Measurements from ENCODE around the gene ARL6IP1.
"Not testable (repeated sequence)": the region's sequence is repeated elsewhere in the genome, so short reads cannot be mapped to it uniquely, and the experiment has no call there.

Gene ARL6IP1

GRCh38 chr16:18789850-18790706, 11.3 kb downstream of the ARL6IP1 start, which contains the start of gene RPS15A:
TSS of gene RPS15A (minus strand) at chr16:18790334. CDS start at chr16:18789113, 1,221 bp downstream.
- H3K4me3 ChIP-seq: peak within 1 kb of the TSS; percentile 99
- H3K36me3 ChIP-seq (ENCODE audit: insufficient read depth, low read length): peaks cover 87% of the 10 kb centered on the region
- peak; percentile 87 for DNase-seq (ENCODE audit: low read depth, low spot score)
- no peaks in the 10 kb centered on the region for H3K9me3 ChIP-seq (ENCODE audit: low read depth, low read length)
- TF ChIP-seq FOXP2 (optimal IDR thresholded peaks at IDR 0.05; ENCODE audit: control extremely low read depth, extremely low read length, insufficient read depth): no peak
- TF ChIP-seq EZH2 (IDR thresholded peaks at IDR 0.05): no peak
- TF ChIP-seq POLR2AphosphoS5 (IDR thresholded peaks at IDR 0.05; ENCODE audit: borderline replicate concordance, low read depth, low read length): peak; percentile 98
- peak within 1 kb of the TSS; percentile 100 for H3K9ac ChIP-seq (ENCODE audit: insufficient read length)
- peak within 1 kb of the TSS; percentile 94 for H3K27ac ChIP-seq

- H3K9ac ChIP-seq (ENCODE audit: insufficient read length): peak overlapping the region; percentile 100
- H3K36me3 ChIP-seq (ENCODE audit: insufficient read depth, low read length): peaks cover 87% of the 10 kb centered on the region
- no peak for DNase-seq (ENCODE audit: low read depth, low spot score)
- peak overlapping the region; percentile 94 for H3K27ac ChIP-seq
- H3K9me3 ChIP-seq (ENCODE audit: low read depth, low read length): no peaks in the 10 kb centered on the region
- peak overlapping the region; percentile 99 for H3K4me3 ChIP-seq
- TF ChIP-seq FOXP2 (optimal IDR thresholded peaks at IDR 0.05; ENCODE audit: control extremely low read depth, extremely low read length, insufficient read depth): no peak
- no peak for TF ChIP-seq EZH2 (IDR thresholded peaks at IDR 0.05)
- no peak for TF ChIP-seq POLR2AphosphoS5 (IDR thresholded peaks at IDR 0.05; ENCODE audit: borderline replicate concordance, low read depth, low read length)
Observed at GRCh38 chr16:18789515-18789849, 11.9 kb downstream of the ARL6IP1 start.

GRCh38 chr16:18788828-18789514, 12.4 kb downstream of the ARL6IP1 start:
- Histone ChIP-seq H3K4me3 (peak overlapping the region; percentile 99), H3K9ac (ENCODE audit: insufficient read length) (peak overlapping the region; percentile 100), H3K9me3 (ENCODE audit: low read depth, low read length) (no peaks in the 10 kb centered on the region), H3K36me3 (ENCODE audit: insufficient read depth, low read length) (peaks cover 87% of the 10 kb centered on the region), H3K27ac (peak overlapping the region; percentile 94)
- TF ChIP-seq FOXP2 (optimal IDR thresholded peaks at IDR 0.05; ENCODE audit: control extremely low read depth, extremely low read length, insufficient read depth): no peak
- no peak for TF ChIP-seq POLR2AphosphoS5 (IDR thresholded peaks at IDR 0.05; ENCODE audit: borderline replicate concordance, low read depth, low read length)
- TF ChIP-seq EZH2 (IDR thresholded peaks at IDR 0.05): no peak
- DNase-seq (ENCODE audit: low read depth, low spot score): no peak

- no peak for DNase-seq (ENCODE audit: low read depth, low spot score)
- H3K27ac ChIP-seq: no peak overlapping the region
- H3K9me3 ChIP-seq (ENCODE audit: low read depth, low read length): no peaks in the 10 kb centered on the region
- H3K4me3 ChIP-seq: no peak overlapping the region; the same call in 1 of the 2 replicates
- TF ChIP-seq EZH2 (IDR thresholded peaks at IDR 0.05) (no peak), FOXP2 (optimal IDR thresholded peaks at IDR 0.05; ENCODE audit: control extremely low read depth, extremely low read length, insufficient read depth) (no peak), POLR2AphosphoS5 (IDR thresholded peaks at IDR 0.05; ENCODE audit: borderline replicate concordance, low read depth, low read length) (no peak)
- H3K9ac ChIP-seq (ENCODE audit: insufficient read length): no peak overlapping the region
- peaks cover 75% of the 10 kb centered on the region for H3K36me3 ChIP-seq (ENCODE audit: insufficient read depth, low read length)
Observed at GRCh38 chr16:18784917-18785623, 16.3 kb downstream of the ARL6IP1 start.

GRCh38 chr16:18783430-18784341, 17.7 kb downstream of the ARL6IP1 start:
- H3K27ac ChIP-seq: peak overlapping the region; percentile 52
- TF ChIP-seq EZH2 (IDR thresholded peaks at IDR 0.05) (no peak), POLR2AphosphoS5 (IDR thresholded peaks at IDR 0.05; ENCODE audit: borderline replicate concordance, low read depth, low read length) (no peak), FOXP2 (optimal IDR thresholded peaks at IDR 0.05; ENCODE audit: control extremely low read depth, extremely low read length, insufficient read depth) (no peak)
- H3K36me3 ChIP-seq (ENCODE audit: insufficient read depth, low read length): peaks cover 64% of the 10 kb centered on the region
- no peak overlapping the region for H3K4me3 ChIP-seq
- H3K9ac ChIP-seq (ENCODE audit: insufficient read length): no peak overlapping the region
- no peaks in the 10 kb centered on the region for H3K9me3 ChIP-seq (ENCODE audit: low read depth, low read length)
- DNase-seq (ENCODE audit: low read depth, low spot score): no peak

- peak overlapping the region; percentile 52 for H3K27ac ChIP-seq
- no peak overlapping the region for H3K9ac ChIP-seq (ENCODE audit: insufficient read length)
- DNase-seq (ENCODE audit: low read depth, low spot score): no peak
- no peak for TF ChIP-seq POLR2AphosphoS5 (IDR thresholded peaks at IDR 0.05; ENCODE audit: borderline replicate concordance, low read depth, low read length)
- TF ChIP-seq FOXP2 (optimal IDR thresholded peaks at IDR 0.05; ENCODE audit: control extremely low read depth, extremely low read length, insufficient read depth): no peak
- TF ChIP-seq EZH2 (IDR thresholded peaks at IDR 0.05): no peak
- H3K9me3 ChIP-seq (ENCODE audit: low read depth, low read length): no peaks in the 10 kb centered on the region
- H3K36me3 ChIP-seq (ENCODE audit: insufficient read depth, low read length): peaks cover 56% of the 10 kb centered on the region
- H3K4me3 ChIP-seq: no peak overlapping the region
Observed at GRCh38 chr16:18782697-18783429, 18.5 kb downstream of the ARL6IP1 start.

GRCh38 chr16:18781232-18781631, 20.1 kb downstream of the ARL6IP1 start:
- peaks cover 39% of the 10 kb centered on the region for H3K36me3 ChIP-seq (ENCODE audit: insufficient read depth, low read length)

GRCh38 chr16:18780460-18781026, 20.8 kb downstream of the ARL6IP1 start:
- not testable (repeated sequence) for DNase-seq (ENCODE audit: low read depth, low spot score); H3K9me3 ChIP-seq (ENCODE audit: low read depth, low read length); H3K9ac ChIP-seq (ENCODE audit: insufficient read length); H3K4me3 ChIP-seq; H3K27ac ChIP-seq
- H3K36me3 ChIP-seq (ENCODE audit: insufficient read depth, low read length): peaks cover 33% of the 10 kb centered on the region

More at GRCh38 chr16:18781232-18781631, 20.1 kb downstream of the ARL6IP1 start:
- not testable (repeated sequence) for H3K27ac ChIP-seq; H3K9me3 ChIP-seq (ENCODE audit: low read depth, low read length); H3K4me3 ChIP-seq; DNase-seq (ENCODE audit: low read depth, low spot score); H3K9ac ChIP-seq (ENCODE audit: insufficient read length)

- H3K36me3 ChIP-seq (ENCODE audit: insufficient read depth, low read length); H3K9me3 ChIP-seq (ENCODE audit: low read depth, low read length); H3K4me3 ChIP-seq; DNase-seq (ENCODE audit: low read depth, low spot score); H3K27ac ChIP-seq; H3K9ac ChIP-seq (ENCODE audit: insufficient read length): not testable (repeated sequence)
Observed at GRCh38 chr16:18777664-18778063, 23.7 kb downstream of the ARL6IP1 start.

GRCh38 chr16:18776334-18776733, 25.0 kb downstream of the ARL6IP1 start:
- not testable (repeated sequence) for H3K9ac ChIP-seq (ENCODE audit: insufficient read length); DNase-seq (ENCODE audit: low read depth, low spot score); H3K36me3 ChIP-seq (ENCODE audit: insufficient read depth, low read length); H3K9me3 ChIP-seq (ENCODE audit: low read depth, low read length); H3K27ac ChIP-seq; H3K4me3 ChIP-seq

Measured in SK-N-MC (cell line).